ENCODE measurements around the gene EZH2. TPM values are rescaled to one million over a fixed set of nuclear protein-coding genes. Genes with fewer than 3 reads are reported as not detected.

EZH2 gene
- total RNA-seq, 1 donor from 2014 or later: 10.6 TPM

DNA sequence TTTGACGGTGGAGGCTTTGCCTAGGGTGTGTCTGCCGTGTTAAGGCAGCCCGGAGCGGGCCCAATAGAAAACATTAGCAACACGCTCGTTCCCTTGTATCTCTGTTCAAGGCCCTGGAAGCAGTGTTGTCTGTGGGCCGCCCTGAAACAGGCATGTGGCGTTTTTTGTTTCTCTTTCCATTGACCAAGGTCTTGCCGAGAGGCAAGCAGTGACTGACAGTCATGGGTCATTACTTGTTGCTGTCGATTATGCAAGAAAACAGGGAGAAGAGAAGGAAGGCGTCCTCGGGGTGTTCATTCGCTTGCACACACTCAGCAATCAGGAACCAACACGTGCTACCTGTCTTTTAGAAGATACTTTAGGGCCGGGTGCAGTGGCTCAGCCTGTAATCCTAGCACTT lies 92.5 kb downstream of the EZH2 start:
- no peak for DNase-seq (ENCODE audit: low spot score)
- H3K4me3 Mint-ChIP-seq (ENCODE audit: unreplicated experiment): no peak overlapping the region
- TF ChIP-seq, protein P1, sequence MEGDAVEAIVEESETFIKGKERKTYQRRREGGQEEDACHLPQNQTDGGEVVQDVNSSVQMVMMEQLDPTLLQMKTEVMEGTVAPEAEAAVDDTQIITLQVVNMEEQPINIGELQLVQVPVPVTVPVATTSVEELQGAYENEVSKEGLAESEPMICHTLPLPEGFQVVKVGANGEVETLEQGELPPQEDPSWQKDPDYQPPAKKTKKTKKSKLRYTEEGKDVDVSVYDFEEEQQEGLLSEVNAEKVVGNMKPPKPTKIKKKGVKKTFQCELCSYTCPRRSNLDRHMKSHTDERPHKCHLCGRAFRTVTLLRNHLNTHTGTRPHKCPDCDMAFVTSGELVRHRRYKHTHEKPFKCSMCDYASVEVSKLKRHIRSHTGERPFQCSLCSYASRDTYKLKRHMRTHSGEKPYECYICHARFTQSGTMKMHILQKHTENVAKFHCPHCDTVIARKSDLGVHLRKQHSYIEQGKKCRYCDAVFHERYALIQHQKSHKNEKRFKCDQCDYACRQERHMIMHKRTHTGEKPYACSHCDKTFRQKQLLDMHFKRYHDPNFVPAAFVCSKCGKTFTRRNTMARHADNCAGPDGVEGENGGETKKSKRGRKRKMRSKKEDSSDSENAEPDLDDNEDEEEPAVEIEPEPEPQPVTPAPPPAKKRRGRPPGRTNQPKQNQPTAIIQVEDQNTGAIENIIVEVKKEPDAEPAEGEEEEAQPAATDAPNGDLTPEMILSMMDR (IDR thresholded peaks at IDR 0.05): no peak
- H3K27ac Mint-ChIP-seq (ENCODE audit: unreplicated experiment): no peak overlapping the region
- peaks cover 9% of the 10 kb centered on the region for H3K9me3 Mint-ChIP-seq (ENCODE audit: low read depth)
- H3K4me1 Mint-ChIP-seq (ENCODE audit: low read depth): no peaks in the 10 kb centered on the region
- H3K36me3 Mint-ChIP-seq (ENCODE audit: low read depth): peaks cover 57% of the 10 kb centered on the region
- H3K27me3 Mint-ChIP-seq (ENCODE audit: low read depth): no peaks in the 10 kb centered on the region

DNA sequence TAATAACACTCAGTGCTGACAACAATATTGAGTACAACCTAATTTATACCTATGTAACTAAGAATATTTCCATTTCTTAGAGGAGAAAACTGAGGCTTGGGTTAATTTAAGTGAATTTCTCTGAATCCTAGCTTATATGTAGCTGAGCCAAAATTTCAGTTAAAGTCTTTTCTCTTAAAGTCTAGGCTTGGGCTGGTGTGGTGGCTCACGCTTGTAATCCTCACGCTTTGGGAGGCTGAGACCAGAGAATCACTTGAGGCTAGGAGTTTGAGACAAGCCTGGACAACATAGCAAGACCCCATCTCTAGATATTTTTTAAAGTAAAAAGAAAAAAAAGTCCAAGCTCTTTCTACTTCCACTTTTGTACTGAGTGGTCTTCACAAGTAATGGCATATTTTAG lies 93.2 kb downstream of the EZH2 start:
- H3K9me3 Mint-ChIP-seq (ENCODE audit: low read depth): peaks cover 9% of the 10 kb centered on the region
- no peaks in the 10 kb centered on the region for H3K4me1 Mint-ChIP-seq (ENCODE audit: low read depth)
- H3K4me3 Mint-ChIP-seq (ENCODE audit: unreplicated experiment): no peak overlapping the region
- H3K27me3 Mint-ChIP-seq (ENCODE audit: low read depth): no peaks in the 10 kb centered on the region
- no peak overlapping the region for H3K27ac Mint-ChIP-seq (ENCODE audit: unreplicated experiment)
- no peak for DNase-seq (ENCODE audit: low spot score)
- H3K36me3 Mint-ChIP-seq (ENCODE audit: low read depth): peaks cover 52% of the 10 kb centered on the region
- TF ChIP-seq, protein P1 (IDR thresholded peaks at IDR 0.05): no peak

DNA sequence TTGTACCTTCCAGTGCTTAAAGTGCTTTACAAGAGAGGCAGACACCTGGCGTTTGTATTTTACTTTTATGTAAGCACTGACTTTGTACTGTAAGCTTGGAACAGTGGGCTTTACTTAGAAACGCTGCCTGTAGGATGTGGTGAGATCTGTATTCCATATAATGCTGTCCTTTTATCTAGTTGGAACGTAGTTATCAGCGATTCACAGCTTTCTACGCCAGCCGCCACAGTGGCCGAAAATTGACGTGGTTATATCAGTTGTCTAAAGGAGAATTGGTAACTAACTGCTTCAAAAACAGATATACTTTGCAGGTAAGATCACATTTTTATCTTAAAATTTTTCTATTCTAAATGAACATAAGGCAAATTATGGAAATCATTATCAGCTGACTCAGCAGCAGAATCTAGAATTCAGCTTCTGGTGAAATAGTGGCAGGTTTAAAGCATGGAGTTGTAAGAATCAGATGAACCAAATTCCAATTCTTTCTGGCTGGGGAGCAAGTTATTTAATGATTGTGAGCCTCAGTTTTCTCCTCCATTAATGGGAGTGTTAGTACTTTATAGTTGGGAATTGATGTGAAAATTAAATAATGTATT lies 93.9 kb downstream of the EZH2 start:
- H3K27ac Mint-ChIP-seq (ENCODE audit: unreplicated experiment): no peak overlapping the region
- TF ChIP-seq, protein P1 (IDR thresholded peaks at IDR 0.05): no peak
- H3K9me3 Mint-ChIP-seq (ENCODE audit: low read depth): peaks cover 9% of the 10 kb centered on the region
- no peak overlapping the region for H3K4me3 Mint-ChIP-seq (ENCODE audit: unreplicated experiment)
- DNase-seq (ENCODE audit: low spot score): no peak
- peaks cover 51% of the 10 kb centered on the region for H3K36me3 Mint-ChIP-seq (ENCODE audit: low read depth)
- H3K4me1 Mint-ChIP-seq (ENCODE audit: low read depth): no peaks in the 10 kb centered on the region
- no peaks in the 10 kb centered on the region for H3K27me3 Mint-ChIP-seq (ENCODE audit: low read depth)

DNA sequence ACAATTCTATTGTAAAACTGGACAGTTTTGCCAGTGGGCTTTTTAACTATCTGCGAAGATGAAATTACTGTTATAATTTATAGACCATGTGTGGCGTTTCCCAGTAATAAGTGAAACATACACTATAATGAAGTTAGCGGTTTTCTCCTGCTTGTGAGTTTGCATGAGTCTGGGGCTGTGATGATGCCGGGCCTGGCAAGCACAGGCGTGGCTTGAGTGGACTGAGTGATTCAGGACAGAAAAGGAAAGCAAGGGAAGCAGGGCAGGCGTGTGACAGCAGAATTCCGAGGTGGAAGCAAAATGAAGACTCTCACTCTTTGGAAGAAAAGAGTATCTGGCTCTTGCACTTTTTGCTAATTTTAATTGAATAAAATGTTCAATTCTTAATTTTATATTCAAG lies 94.9 kb downstream of the EZH2 start:
- Mint-ChIP-seq H3K27ac (ENCODE audit: unreplicated experiment) (no peak overlapping the region), H3K4me3 (ENCODE audit: unreplicated experiment) (no peak overlapping the region)

DNA sequence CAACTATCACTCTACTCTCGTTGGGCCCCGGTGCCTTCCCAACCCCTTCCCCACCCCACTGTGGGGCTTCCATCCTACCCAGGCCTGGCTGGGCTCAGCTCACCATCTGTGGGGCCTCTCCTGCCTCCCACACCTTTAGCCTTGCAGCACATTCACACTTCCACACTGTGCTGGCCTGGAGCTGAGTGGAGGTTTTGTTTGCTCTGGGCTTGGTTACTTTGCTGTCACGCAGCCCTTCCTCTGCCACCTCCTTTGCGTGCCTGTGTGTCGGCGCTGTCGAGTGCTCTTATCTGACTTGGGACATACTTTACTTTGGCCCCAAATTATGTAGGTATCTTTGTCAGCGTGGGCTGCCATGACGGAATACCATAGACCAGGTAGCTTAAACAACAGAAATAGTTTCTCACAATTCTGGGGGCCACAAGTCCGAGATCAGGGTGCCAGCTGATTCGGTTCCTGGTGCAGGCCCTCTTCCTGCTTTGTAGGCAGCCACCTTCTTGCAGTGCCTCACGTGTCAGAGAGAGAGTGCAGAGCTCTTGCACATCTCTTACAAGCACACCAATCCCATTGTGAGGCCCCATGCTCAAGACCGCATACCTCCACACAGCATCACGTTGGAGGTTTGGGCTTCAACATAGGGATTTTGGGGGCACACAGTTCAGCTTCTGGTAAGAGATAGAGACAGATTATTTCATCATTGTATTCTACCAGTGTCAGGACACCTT lies 96.4 kb downstream of the EZH2 start:
- H3K9me3 Mint-ChIP-seq (ENCODE audit: low read depth): no peaks in the 10 kb centered on the region
- H3K27me3 Mint-ChIP-seq (ENCODE audit: low read depth): no peaks in the 10 kb centered on the region
- peaks cover 46% of the 10 kb centered on the region for H3K36me3 Mint-ChIP-seq (ENCODE audit: low read depth)
- H3K27ac Mint-ChIP-seq (ENCODE audit: unreplicated experiment): no peak overlapping the region
- peak overlapping the region; percentile 12 for H3K4me3 Mint-ChIP-seq (ENCODE audit: unreplicated experiment)
- no peak for DNase-seq (ENCODE audit: low spot score)
- TF ChIP-seq, protein P1 (IDR thresholded peaks at IDR 0.05): no peak
- no peaks in the 10 kb centered on the region for H3K4me1 Mint-ChIP-seq (ENCODE audit: low read depth)

More for the DNA sequence above, 94.9 kb downstream of the EZH2 start:
- H3K4me1 Mint-ChIP-seq (ENCODE audit: low read depth): no peaks in the 10 kb centered on the region
- peaks cover 5% of the 10 kb centered on the region for H3K9me3 Mint-ChIP-seq (ENCODE audit: low read depth)
- no peaks in the 10 kb centered on the region for H3K27me3 Mint-ChIP-seq (ENCODE audit: low read depth)
- H3K36me3 Mint-ChIP-seq (ENCODE audit: low read depth): peaks cover 49% of the 10 kb centered on the region
- no peak for DNase-seq (ENCODE audit: low spot score)
- TF ChIP-seq, protein P1 (IDR thresholded peaks at IDR 0.05): no peak

Data from chondrocyte (in vitro differentiated cells).